Loucy (cell line): ENCODE measurements around the gene CELSR3.
A peak's percentile ranks its signal among the peaks of the same experiment; 100 is the strongest.

Experiments
- H2AFZ ChIP-seq: fragments of 200-600 bp; sonication (generic); 2 replicates; pipeline ENCODE4 v1.6.0; 2016; ENCODE audit warnings: antibody characterized with exemption, mild to moderate bottlenecking, low read length, moderate library complexity
- H3F3A ChIP-seq: fragments of 200-600 bp; 2 replicates; pipeline ENCODE4 v1.6.0; 2016; ENCODE audit warnings: antibody characterized with exemption, low read depth, mild to moderate bottlenecking
- H3K27me3 ChIP-seq: fragments of 200-600 bp; sonication (generic); 2 replicates; pipeline ENCODE4 v1.6.1; 2014; ENCODE audit warnings: low read length, mild to moderate bottlenecking; ENCODE audit not compliant: insufficient read depth, poor library complexity, severe bottlenecking
- H3K36me3 ChIP-seq: fragments of 200-600 bp; sonication (generic); 2 replicates; pipeline ENCODE4 v1.6.1; 2016; ENCODE audit warnings: low read length; ENCODE audit not compliant: insufficient read depth
- H3K4me1 ChIP-seq: fragments of 200-600 bp; sonication (generic); 2 replicates; pipeline ENCODE4 v1.5.1; 2014; ENCODE audit warnings: low read length, mild to moderate bottlenecking; ENCODE audit not compliant: insufficient read depth, poor library complexity, severe bottlenecking
- H3K4me2 ChIP-seq: fragments of 200-600 bp; sonication (generic); 2 replicates; pipeline ENCODE4 v1.6.0; 2014; ENCODE audit warnings: antibody characterized with exemption, low read length, low read depth, mild to moderate bottlenecking; ENCODE audit not compliant: poor library complexity, severe bottlenecking
- H3K4me3 ChIP-seq: fragments of 200-600 bp; sonication (generic); 2 replicates; pipeline ENCODE4 v1.5.1; 2014; ENCODE audit warnings: low read length, mild to moderate bottlenecking, mixed read lengths; ENCODE audit not compliant: poor library complexity, severe bottlenecking
- H3K79me2 ChIP-seq: fragments of 200-600 bp; sonication (generic); 2 replicates; pipeline ENCODE4 v1.6.1; 2014; ENCODE audit warnings: low read length; ENCODE audit not compliant: insufficient read depth
- H3K9ac ChIP-seq: fragments of 200-600 bp; sonication (generic); 2 replicates; pipeline ENCODE4 v1.6.0; 2014; ENCODE audit warnings: mild to moderate bottlenecking, low read depth, low read length, moderate library complexity; ENCODE audit not compliant: poor library complexity, severe bottlenecking
- H3K9me2 ChIP-seq: fragments of 200-600 bp; sonication (generic); replicated peaks from 2 replicates; pipeline ENCODE4 v1.6.1; 2016; ENCODE audit warnings: low read depth, low read length, mixed read lengths
- H3K9me3 ChIP-seq: fragments of 200-600 bp; sonication (generic); 2 replicates; pipeline ENCODE4 v1.6.1; 2014; ENCODE audit warnings: mild to moderate bottlenecking, antibody characterized with exemption, low read length, low read depth; ENCODE audit not compliant: insufficient read depth
- H4K20me1 ChIP-seq: fragments of 200-600 bp; sonication (generic); 2 replicates; pipeline ENCODE4 v1.6.0; 2014; ENCODE audit warnings: antibody characterized with exemption, low read length, mild to moderate bottlenecking; ENCODE audit not compliant: insufficient read depth, poor library complexity, severe bottlenecking
- CTCF ChIP-seq: fragments of 200-600 bp; sonication (generic); conservative IDR thresholded peaks from 2 replicates; pipeline ENCODE4 v1.5.1; 2014; ENCODE audit warnings: mild to moderate bottlenecking, antibody characterized with exemption, low read length
- EZH2phosphoT487 ChIP-seq: fragments of 200-600 bp; IDR thresholded peaks from 2 replicates; pipeline ENCODE4 v1.6.1; 2018; ENCODE audit warnings: antibody characterized with exemption, mild to moderate bottlenecking, moderate library complexity, borderline replicate concordance

The CELSR3 gene

GRCh38 chr3:48639944-48640606, 22.6 kb downstream of the CELSR3 start:
- no peak overlapping the region for H3K9ac ChIP-seq
- no peak overlapping the region for H3K4me3 ChIP-seq
- no peaks in the 10 kb centered on the region for H3K27me3 ChIP-seq
- peaks cover 11% of the 10 kb centered on the region for H3K4me1 ChIP-seq
- H3K9me3 ChIP-seq: no peaks in the 10 kb centered on the region
- no peaks in the 10 kb centered on the region for H3K36me3 ChIP-seq
- no peaks in the 10 kb centered on the region for H3K9me2 ChIP-seq
- no peak overlapping the region for H3K4me2 ChIP-seq
- no peak overlapping the region for H2AFZ ChIP-seq
- no peaks in the 10 kb centered on the region for H3F3A ChIP-seq
- TF ChIP-seq CTCF: no peak
- no peak for TF ChIP-seq EZH2phosphoT487
- H4K20me1 ChIP-seq: no peaks in the 10 kb centered on the region
- peaks cover 6% of the 10 kb centered on the region for H3K79me2 ChIP-seq

GRCh38 chr3:48637305-48637704, 25.4 kb downstream of the CELSR3 start:
- H3K4me3 ChIP-seq: no peak overlapping the region
- H3K27me3 ChIP-seq: no peaks in the 10 kb centered on the region
- H3K9me2 ChIP-seq: no peaks in the 10 kb centered on the region
- peaks cover 23% of the 10 kb centered on the region for H3K4me1 ChIP-seq
- H3K79me2 ChIP-seq: peaks cover 34% of the 10 kb centered on the region
- H3K4me2 ChIP-seq: no peak overlapping the region
- no peaks in the 10 kb centered on the region for H3K9me3 ChIP-seq
- H4K20me1 ChIP-seq: peaks cover 15% of the 10 kb centered on the region
- TF ChIP-seq EZH2phosphoT487 (no peak), CTCF (no peak)
- no peak overlapping the region for H2AFZ ChIP-seq
- no peak overlapping the region for H3K9ac ChIP-seq
- H3K36me3 ChIP-seq: no peaks in the 10 kb centered on the region; the same call in 1 of the 2 replicates
- no peaks in the 10 kb centered on the region for H3F3A ChIP-seq

GRCh38 chr3:48636149-48636655, 26.5 kb downstream of the CELSR3 start:
- Histone ChIP-seq H2AFZ (peak overlapping the region; percentile 89), H3K79me2 (peaks cover 40% of the 10 kb centered on the region), H3K4me1 (peaks cover 23% of the 10 kb centered on the region), H4K20me1 (peaks cover 15% of the 10 kb centered on the region), H3K4me2 (peak overlapping the region; percentile 97), H3F3A (no peaks in the 10 kb centered on the region), H3K9me3 (no peaks in the 10 kb centered on the region), H3K27me3 (no peaks in the 10 kb centered on the region), H3K9ac (peak overlapping the region; percentile 93), H3K4me3 (peak overlapping the region; percentile 90), H3K9me2 (no peaks in the 10 kb centered on the region), H3K36me3 (no peaks in the 10 kb centered on the region; the same call in 1 of the 2 replicates)
- TF ChIP-seq CTCF (no peak), EZH2phosphoT487 (no peak)
